Fibroblast of skin of left quadriceps (primary cell): ENCODE data around the gene STK16.

ENCODE experiments used
- DNase-seq, 2 experiments: peaks; one replicate each; pipeline ENCODE4 v3.0.0-alpha.2; 2013; ENCODE audit warnings: low read depth in 2 of 2

STK16 gene

DNA sequence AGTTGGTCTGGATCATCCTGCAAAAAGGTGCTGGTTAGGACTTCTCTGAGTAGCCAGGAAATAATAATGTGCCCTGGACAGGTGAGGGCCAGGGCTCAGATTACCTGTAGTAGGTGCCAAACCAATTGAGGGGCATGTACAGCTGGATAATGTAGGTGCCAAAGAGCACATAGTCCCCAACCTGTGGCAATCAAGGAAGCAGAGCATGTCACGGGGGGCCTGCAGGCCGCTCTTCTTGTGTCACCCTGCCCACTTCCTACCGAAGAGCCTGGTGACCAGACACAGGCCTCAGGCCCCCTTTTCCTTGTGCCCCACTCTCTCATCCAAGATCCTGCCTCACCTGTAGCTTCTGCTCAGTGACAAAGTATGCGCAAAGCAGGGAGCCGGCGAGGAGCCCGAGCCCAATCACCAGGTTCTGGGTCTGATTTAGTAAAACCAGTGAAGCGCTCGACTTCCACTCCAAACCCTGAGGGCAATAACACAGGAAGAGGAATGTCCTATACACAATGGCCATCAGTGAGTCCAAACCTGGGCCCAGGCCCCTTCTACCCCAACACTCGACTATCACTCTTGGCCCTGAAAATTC, 31.7 kb upstream of the STK16 start:
- DNase-seq, result no peak

GRCh38 chr2:219214141-219214540, 31.1 kb upstream of the STK16 start:
- no peak for DNase-seq

DNA sequence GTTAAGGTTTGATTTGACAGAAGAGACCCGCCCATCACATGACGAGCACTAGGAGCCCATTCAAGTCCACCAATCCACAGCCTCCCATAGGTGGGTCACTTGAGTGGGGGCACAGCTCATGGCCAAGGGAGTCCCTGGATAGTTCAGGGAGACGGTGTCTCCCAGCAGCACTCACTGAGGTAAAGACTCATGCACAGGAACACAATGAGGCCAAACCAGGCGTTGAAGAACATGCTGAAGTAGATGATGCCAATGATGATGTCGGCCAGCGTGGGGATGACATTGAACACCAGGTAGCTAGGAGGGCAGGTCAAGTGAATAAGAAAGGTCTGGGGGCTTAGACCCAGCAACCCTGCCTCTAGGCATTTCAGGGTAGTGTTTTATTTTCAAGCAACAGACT, 30.5 kb upstream of the STK16 start:
- no peak for DNase-seq

- no peak for DNase-seq
Measured at GRCh38 chr2:219215871-219216534, 29.3 kb upstream of the STK16 start.

DNA sequence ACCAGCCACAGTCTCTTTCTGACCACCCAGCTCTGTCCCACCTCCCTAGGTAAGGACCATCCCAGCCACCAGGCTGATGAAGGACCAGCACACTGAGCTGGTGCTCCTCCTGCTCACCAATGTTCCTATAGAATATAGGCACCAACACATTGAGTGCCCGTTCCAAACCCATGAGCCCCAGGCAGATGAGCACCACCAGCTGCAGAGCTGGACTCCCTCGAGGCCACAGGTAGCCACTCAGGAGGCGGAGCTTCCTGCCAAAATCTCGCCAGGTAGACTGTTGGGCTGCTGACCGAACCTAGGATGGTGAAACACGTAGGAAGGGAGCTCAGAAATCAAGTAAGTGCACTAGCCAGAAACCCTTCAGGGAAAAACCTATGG, 28.8 kb upstream of the STK16 start:
- no peak for DNase-seq

- DNase-seq, result peak; percentile 24 to 29
Measured at GRCh38 chr2:219218217-219218731, 27.0 kb upstream of the STK16 start.

GRCh38 chr2:219218732-219219701, 26.3 kb upstream of the STK16 start, which contains the start of gene ABCB6:
Gene ABCB6 (minus strand): TSS chr2:219218958. CDS start chr2:219218673, 285 bp downstream.
- peak; percentile 91 to 92 for DNase-seq

DNA sequence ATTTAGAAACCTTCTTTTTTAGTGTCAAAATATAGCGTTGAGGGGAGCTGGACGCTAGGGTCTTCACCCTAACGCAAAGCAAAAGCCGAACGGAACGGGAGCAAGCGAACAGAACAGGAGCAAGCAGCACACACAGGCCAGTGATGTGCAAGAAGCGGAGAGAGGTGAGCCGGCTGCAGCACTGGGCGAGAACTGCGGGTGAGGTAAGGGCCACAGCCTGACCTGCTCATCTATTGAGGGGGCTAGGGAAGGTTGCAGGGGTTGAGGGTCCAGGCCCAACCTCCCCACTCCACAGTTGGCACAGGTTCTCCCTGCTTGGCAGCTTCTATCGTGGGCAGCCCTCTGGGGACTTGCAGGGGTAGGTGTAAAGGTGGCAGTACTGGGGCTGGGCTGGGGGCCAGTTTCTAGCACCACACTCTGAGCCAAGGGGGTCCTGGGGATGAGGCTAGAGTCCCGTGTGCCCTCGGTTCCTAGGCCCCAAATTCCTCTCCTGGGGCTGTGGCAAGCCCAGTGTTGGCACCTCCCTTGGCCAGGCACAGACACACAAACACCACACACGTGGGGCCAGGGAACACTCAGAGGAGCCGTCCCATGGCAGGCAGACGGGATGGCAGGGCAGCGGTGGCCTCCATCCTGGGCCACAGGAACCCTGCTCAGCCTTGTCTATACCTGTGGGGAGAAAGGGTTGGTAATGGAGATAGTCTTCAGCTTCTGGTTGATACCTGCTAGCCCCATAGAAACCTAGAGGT, 25.3 kb upstream of the STK16 start:
- DNase-seq, result no peak

GRCh38 chr2:219220652-219221402, 24.5 kb upstream of the STK16 start:
- DNase-seq, result no peak

DNA sequence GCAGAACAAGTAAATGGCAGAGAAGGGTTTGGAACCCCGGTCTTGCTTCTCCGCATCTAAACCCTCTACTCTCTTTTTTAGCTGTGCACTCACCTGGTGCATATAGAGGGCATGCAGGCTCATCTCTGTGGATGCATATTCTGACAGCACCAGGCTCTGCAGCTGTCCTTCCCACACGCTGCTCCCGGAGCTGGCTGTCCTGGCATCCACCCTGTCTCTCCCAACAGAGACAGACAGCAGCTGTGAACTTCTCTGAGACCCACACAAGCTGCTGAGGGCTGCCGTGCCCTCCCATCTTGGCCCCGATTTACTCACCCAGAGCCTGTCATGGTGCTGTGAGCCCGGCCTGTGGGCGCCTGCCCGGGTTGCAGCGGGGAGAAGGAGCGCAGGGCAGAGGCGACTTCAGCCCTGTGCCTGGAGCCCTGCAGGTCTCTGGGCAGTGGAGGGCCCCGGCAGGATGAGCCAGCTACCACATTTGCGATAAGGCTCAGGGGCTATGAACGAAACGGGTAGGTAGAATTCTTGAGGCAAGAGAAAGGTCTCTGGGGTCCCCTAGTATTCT, 23.2 kb upstream of the STK16 start:
- no peak for DNase-seq

DNA sequence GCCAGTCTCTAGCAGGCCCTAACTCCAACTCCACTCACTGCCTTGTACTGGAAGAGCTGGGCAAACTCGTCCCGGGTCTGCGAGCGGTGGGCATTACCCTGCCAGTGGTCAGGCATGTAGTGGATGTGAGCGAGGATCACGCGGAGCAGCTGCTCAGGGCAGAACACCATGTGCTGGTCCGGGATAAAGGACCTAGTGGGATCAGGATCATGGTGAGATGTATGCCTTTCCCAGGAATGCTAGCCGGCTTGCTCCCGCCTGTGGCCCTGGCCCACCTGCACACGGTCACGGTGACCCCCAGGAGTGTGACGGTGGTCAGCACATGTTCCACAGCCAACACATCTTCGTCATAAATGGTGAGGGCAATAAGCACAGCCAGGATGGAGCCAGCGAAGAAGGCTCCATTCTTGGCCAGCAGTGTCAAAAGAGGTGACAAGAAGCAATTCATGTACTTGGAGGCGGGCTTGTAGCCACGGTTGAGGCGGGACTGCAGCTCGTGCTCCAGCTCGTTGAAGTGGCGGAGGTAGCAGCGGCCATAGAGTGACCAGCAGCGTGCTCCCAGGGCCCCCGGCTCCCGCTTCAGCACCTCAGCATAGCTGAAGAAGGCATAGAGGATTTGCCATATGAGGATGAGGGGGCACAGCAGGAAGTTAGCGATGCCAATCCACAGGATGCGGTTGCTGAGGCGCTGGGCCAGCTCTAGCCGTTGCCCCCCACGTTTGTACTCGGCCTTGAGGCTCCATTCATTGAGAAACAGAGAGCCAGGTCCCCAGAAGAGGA, 21.3 kb upstream of the STK16 start:
- DNase-seq, result no peak

- DNase-seq, result no peak
Measured at GRCh38 chr2:219225350-219225749, 19.9 kb upstream of the STK16 start.

DNA sequence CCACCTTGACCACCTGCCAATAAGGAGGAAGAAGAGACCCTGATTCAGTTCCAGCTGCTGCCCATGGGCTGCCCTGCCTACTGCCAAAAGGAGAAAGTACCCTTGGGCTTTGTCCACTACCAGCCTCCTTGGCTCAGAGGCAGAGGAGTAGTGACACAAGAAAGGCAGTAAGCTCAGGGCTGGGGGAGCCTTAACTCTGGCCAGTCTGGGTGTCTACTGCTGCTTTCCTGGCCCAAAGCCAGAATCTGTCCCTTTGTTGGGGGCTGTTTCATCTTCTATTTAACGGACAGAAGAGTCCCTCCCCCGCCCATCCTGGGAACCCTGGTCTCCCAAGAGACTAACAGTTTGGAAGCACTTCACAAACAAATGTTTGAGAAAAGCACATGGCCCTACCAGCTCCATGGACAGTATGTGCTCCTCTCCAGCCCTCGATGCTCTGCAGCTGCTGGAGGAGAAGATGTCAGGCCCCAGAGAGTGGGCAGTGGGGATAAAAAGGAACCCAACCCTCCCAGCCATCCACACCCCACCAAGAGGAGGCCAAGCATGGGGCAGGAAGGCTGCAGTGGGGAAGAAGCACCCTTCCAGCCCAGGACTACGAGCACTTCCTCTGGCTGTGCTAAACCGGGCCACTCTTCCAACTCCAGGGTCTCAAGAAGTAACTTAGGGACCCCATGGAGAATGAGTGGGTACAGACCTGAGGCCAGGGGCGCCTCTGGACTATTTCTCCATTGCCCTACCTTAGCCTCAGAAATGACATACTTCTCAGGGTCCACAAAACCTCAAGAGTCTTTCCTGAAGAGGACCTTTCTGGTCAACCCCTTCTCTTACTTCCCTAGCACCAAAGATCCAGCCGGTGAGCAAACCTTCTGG, 17.0 kb upstream of the STK16 start:
- DNase-seq, result no peak

DNA sequence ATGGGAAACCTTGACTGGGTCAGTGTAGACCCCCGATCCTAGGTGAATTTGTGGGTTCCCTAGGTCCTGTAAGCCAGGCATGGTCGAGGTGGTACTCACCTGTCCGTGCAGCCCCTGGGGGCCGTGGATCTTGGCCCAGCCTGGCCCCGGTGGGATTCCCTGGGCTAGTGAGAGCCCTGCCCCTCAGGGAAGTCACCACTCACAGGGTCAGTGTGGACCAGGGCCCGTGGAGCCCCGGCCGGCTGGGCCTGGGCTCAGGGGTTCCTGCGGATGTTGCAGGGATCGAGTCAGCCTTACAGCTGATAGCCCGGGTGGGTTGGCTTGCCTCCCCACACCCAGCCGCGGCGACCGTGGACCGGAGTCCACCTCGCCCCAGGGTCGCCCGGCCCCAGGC, 16.4 kb upstream of the STK16 start:
- DNase-seq, result no peak

DNA sequence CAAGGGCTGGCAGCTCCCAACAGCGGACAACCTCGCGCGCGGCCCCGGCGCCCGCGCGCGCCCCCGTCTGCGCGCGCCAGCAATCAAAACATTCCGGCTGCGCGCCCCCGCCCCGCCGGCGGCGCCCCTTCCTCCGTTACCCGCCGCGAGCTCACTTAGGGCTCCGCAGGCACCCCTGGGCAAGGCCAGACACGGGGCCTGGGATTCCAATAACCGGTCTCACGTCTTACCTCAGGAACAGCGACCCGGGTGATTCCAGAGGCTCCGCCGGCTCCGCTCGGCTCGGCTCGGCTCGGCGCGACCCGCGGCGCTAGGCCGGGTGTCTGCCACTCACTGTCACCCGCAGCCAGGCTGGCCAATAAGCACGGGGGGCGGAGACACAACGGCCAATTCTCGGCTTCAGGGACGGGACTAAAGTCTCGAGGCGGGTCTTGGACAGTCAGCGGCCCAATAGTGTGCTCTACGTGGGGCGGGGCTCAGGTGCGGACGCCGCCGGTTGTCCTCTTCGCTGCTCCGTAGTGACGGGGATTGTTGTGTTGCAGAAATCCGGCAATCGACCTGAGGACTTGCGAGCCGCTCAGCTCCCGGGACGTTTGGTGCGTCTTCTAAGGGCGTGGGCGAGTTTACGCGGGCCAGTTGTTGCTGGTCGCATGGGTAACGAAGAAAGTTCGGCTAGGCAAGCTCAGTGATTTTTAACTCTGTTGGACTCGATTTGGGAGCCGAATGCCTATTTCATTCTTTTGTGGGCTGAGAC, 15.8 kb upstream of the STK16 start, which contains the start of the genes ANKZF1 and ATG9A:
TSS of gene ANKZF1 (plus strand) at position 502 of the 754 bp plus-strand sequence. CDS start 452 bp downstream, outside the sequence.
TSS of gene ATG9A (minus strand) at position 332 of the 754 bp plus-strand sequence. CDS start 1,612 bp downstream, outside the sequence.
- peak; percentile 96 to 97 for DNase-seq

GRCh38 chr2:219230059-219230540, 15.2 kb upstream of the STK16 start:
- DNase-seq, result no peak

DNA sequence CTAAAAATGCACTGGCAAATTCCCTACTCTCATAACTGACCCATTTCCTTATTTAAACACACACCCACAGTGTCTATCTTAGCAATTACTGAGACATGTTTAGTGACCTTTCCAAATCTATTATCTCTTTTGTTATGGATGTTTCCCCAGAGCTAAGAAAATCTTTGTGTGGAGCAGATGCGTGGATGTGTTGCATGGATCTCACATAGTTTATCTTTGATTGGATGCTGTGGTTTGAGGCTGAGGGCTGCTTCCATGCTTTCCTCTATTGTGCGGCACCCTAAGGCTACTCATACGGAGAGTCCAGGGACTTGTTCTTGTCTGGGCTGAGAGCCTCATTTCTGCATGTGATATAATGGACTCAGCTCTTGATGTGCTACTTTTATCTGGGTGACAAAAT, 10.9 kb upstream of the STK16 start:
- DNase-seq, result no peak
